Left lung (tissue), 10 donors: ENCODE data around the gene GFY. TPM values are rescaled to one million over a fixed set of nuclear protein-coding genes. Genes with fewer than 3 reads are reported as not detected.

Source experiments
- ATAC-seq: fragments of 200-7000 bp; cut with Tn5 transposase; one replicate; pipeline ENCODE4 v1.9.1; 2020; ENCODE audit warnings: moderate library complexity
- DNase-seq, 4 donors: peaks; one replicate each; pipeline ENCODE4 v3.0.0-alpha.2; 2013 to 2020
- H3K27ac ChIP-seq, 2 donors: fragments of 200-600 bp; sonication (generic) in 1 of 2; one replicate each; pipeline versions ENCODE4 v1.5.0 to v1.8.0; 2020 to 2021
- H3K27me3 ChIP-seq, 2 donors: fragments of 200-600 bp; sonication (generic) in 1 of 2; one replicate each; pipeline versions ENCODE4 v1.5.0 to v1.8.0; 2020 to 2021
- H3K36me3 ChIP-seq, 2 donors: fragments of 200-600 bp; sonication (generic) in 1 of 2; one replicate each; pipeline versions ENCODE4 v1.5.0 to v1.8.0; 2020 to 2021
- H3K4me1 ChIP-seq, 2 donors: fragments of 200-600 bp; one replicate each; pipeline ENCODE4 v1.8.0; 2021
- H3K4me3 ChIP-seq, 2 donors: fragments of 200-600 bp; sonication (generic) in 1 of 2; one replicate each; pipeline versions ENCODE4 v1.5.0 to v1.8.0; 2020 to 2021; ENCODE audit warnings: mild to moderate bottlenecking in 1 of 2
- H3K9me3 ChIP-seq, 2 donors: fragments of 200-600 bp; sonication (generic) in 1 of 2; one replicate each; pipeline versions ENCODE4 v1.5.0 to v1.8.0; 2020 to 2021
- CTCF ChIP-seq, 2 donors: fragments of 200-600 bp; sonication (generic) in 1 of 2; IDR thresholded peaks; one replicate each; pipeline versions ENCODE4 v1.5.0 to v1.8.0; 2021; ENCODE audit warnings: antibody characterized with exemption in 2 of 2
- intact Hi-C, 2 donors: fragments of 100-400 bp; cut with DNase I; formaldehyde crosslinking; loops; one replicate each; pipeline versions ENCODE4 v1.11.2 to v1.14.2; 2022
- polyA plus RNA-seq, 6 donors: library from polyadenylated mRNA; unstranded; fragments of 120-200 nt; gene quantifications; one replicate each; pipeline ENCODE4 v1.2.1, GENCODE V29; 2013; ENCODE audit not compliant: insufficient read length in 6 of 6
- total RNA-seq, 2 donors: library from RNA; stranded (reverse); fragmentation: NEBNext Ultra II Directional; extraction: Animal tissue kit (Norgen Biotek cat#: 25700); gene quantifications; one replicate each; pipeline ENCODE4 v1.2.1, GENCODE V29; 2021
- donor health status: DM: no; HTN: yes; CAD: no.
- donor health status: DM: no; HTN: no; CAD: no.

The GFY gene
- total and polyA plus RNA-seq, 8 donors = not detected

DNA sequence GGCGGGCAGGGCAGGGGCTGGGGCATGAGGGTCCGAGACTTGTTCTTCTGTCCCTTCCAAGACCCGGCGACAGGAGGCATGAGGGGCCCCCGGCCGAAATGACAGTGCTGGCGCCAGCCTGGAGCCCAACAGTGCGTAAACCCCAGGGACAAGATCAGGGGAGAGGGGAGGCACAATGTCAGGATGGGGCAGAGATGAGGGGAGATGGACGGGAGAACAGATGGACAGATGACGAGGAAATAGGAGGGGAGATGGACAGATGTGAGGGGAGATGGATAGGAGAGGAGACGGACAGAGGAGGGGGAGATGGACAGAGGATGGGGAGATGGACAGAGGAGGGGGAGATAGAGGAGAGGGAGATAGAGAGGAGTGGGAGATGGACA lies 49.3 kb downstream of the GFY start:
- H3K27ac ChIP-seq = peak overlapping the region; percentile 65 to 83
- peaks cover 0 to 9% of the 10 kb centered on the region in 2 donors for H3K36me3 ChIP-seq
- intact Hi-C loops = no loop called here
- DNase-seq (no peak), ATAC-seq (no peak)
- H3K9me3 ChIP-seq = no peaks in the 10 kb centered on the region
- TF ChIP-seq CTCF (IDR thresholded peaks at IDR 0.05) = no peak
- H3K4me1 ChIP-seq = peaks cover 0 to 28% of the 10 kb centered on the region in 2 donors
- no peaks in the 10 kb centered on the region for H3K27me3 ChIP-seq
- peak overlapping the region; percentile 55 to 58 for H3K4me3 ChIP-seq

DNA sequence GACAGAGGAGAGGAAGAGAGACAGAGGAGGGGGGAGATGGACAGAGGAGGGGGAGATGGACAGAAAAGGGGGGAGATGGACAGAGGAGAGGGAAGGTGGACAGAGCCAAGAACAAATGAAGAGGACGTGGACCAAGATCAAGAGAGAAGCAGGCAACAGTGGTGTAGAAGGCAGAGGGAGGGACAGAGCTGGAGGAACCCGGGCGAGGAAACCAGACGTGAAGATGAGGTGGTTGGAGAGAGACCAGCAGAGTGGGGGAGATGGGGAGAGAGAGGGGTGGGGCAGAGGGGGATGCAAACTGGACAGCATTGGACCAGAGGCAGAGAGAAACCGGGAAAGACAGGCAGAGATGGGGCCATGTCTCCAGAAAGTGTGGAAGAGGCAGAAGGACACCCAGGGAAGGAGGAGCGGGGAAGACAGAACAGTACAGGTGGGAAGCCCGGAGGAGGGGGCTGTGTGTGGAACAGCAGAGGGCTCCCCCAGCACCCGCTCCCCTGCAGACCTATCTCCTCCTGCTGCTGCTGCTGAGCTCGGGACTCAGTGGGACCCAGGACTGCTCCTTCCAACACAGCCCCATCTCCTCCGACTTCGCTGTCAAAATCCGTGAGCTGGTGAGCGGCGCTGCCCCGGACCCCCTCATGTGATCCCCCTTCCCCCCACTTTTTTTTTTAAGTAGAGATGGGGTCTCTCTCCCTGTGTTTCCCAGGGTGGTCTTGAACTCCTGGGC lies 50.2 kb downstream of the GFY start:
- Histone ChIP-seq H3K4me3 (peak overlapping the region in 1 of 2 donors; percentile 58), H3K4me1 (peaks cover 0 to 23% of the 10 kb centered on the region in 2 donors), H3K36me3 (peaks cover 0 to under 1% of the 10 kb centered on the region in 2 donors), H3K27ac (no peak overlapping the region), H3K9me3 (no peaks in the 10 kb centered on the region), H3K27me3 (no peaks in the 10 kb centered on the region)
- no peak for DNase-seq
- TF ChIP-seq CTCF (IDR thresholded peaks at IDR 0.05) = no peak
- intact Hi-C loops = no loop called here
- ATAC-seq = no peak

- TF ChIP-seq CTCF (IDR thresholded peaks at IDR 0.05) = peak; percentile 14 to 36
- intact Hi-C loops = no loop called here
- DNase-seq (peak in 1 of 4 donors; percentile 68), ATAC-seq (peak; percentile 20)
- no peaks in the 10 kb centered on the region for H3K9me3 ChIP-seq
- no peak overlapping the region for H3K27ac ChIP-seq
- no peaks in the 10 kb centered on the region for H3K36me3 ChIP-seq
- peak overlapping the region in 1 of 2 donors; percentile 58 for H3K4me3 ChIP-seq
- H3K4me1 ChIP-seq = peaks cover 0 to 23% of the 10 kb centered on the region in 2 donors
- H3K27me3 ChIP-seq = no peaks in the 10 kb centered on the region
These were observed 51.0 kb downstream of the GFY start for GRCh38 chr19:49475995-49476880.

Other genes starting within 250 kb of the GFY start
- gene SLC6A16, start 100.2 kb upstream of the GFY start, total RNA-seq = 1 to 10 TPM in 1 of 2 donors, under 1 TPM in 1; 0.52 to 1.0 TPM
- gene SLC6A16, start 100.2 kb upstream of the GFY start, polyA plus RNA-seq = 1 to 10 TPM; 2.5 to 6.2 (median 4.3) TPM
- 10 to 100 TPM; 59.0 to 83.2 TPM for gene CD37, start 90.0 kb upstream of the GFY start, total RNA-seq
- 10 to 100 TPM; 36.5 to 55.9 (median 52.4) TPM for gene CD37, start 90.0 kb upstream of the GFY start, polyA plus RNA-seq
- gene TEAD2, start 63.0 kb upstream of the GFY start, total RNA-seq = 10 to 100 TPM; 36.3 to 50.5 TPM
- gene TEAD2, start 63.0 kb upstream of the GFY start, polyA plus RNA-seq = 100 to 1,000 TPM; 108 to 136 (median 123) TPM
- gene DKKL1, start 61.5 kb upstream of the GFY start, total RNA-seq = 1 to 10 TPM in 1 of 2 donors, not detected in 1; 1.0 TPM
- gene DKKL1, start 61.5 kb upstream of the GFY start, polyA plus RNA-seq = 1 to 10 TPM; 3.4 to 5.5 (median 4.6) TPM
- gene KASH5, start 37.1 kb upstream of the GFY start, total RNA-seq = 1 to 10 TPM in 1 of 2 donors, under 1 TPM in 1; 0.84 to 3.6 TPM
- not detected for gene KASH5, start 37.1 kb upstream of the GFY start, polyA plus RNA-seq
- gene PTH2, start 1.9 kb upstream of the GFY start, total RNA-seq = not detected
- gene PTH2, start 1.9 kb upstream of the GFY start, polyA plus RNA-seq = not detected
- under 1 TPM; 0.29 to 0.34 TPM for gene SLC17A7, start 16.1 kb downstream of the GFY start, total RNA-seq
- gene SLC17A7, start 16.1 kb downstream of the GFY start, polyA plus RNA-seq = under 1 TPM; 0.21 to 0.70 (median 0.36) TPM
- gene PIH1D1, start 26.4 kb downstream of the GFY start, total RNA-seq = 10 to 100 TPM; 54.4 to 78.5 TPM
- gene PIH1D1, start 26.4 kb downstream of the GFY start, polyA plus RNA-seq = 10 to 100 TPM; 73.6 to 93.2 (median 79.6) TPM
- 10 to 100 TPM; 29.3 to 54.2 TPM for gene ALDH16A1, start 27.8 kb downstream of the GFY start, total RNA-seq
- gene ALDH16A1, start 27.8 kb downstream of the GFY start, polyA plus RNA-seq = 10 to 100 TPM; 12.6 to 18.3 (median 16.5) TPM
- 10 to 100 TPM in 1 of 2 donors, 1 to 10 TPM in 1; 6.8 to 10.1 TPM for gene FLT3LG, start 48.8 kb downstream of the GFY start, total RNA-seq
- 1 to 10 TPM; 6.7 to 9.7 (median 7.4) TPM for gene FLT3LG, start 48.8 kb downstream of the GFY start, polyA plus RNA-seq
- 1,000 to 10,000 TPM; 1,924 to 2,053 TPM for gene RPL13A, start 62.2 kb downstream of the GFY start, total RNA-seq
- gene RPL13A, start 62.2 kb downstream of the GFY start, polyA plus RNA-seq = 1,000 to 10,000 TPM; 3,217 to 4,076 (median 3,655) TPM
- gene RPS11, start 71.0 kb downstream of the GFY start, total RNA-seq = 1,000 to 10,000 TPM; 1,463 to 1,657 TPM
- gene RPS11, start 71.0 kb downstream of the GFY start, polyA plus RNA-seq = 1,000 to 10,000 TPM; 3,128 to 3,903 (median 3,649) TPM
- 100 to 1,000 TPM; 283 to 288 TPM for gene FCGRT, start 87.3 kb downstream of the GFY start, total RNA-seq
- 100 to 1,000 TPM; 287 to 382 (median 307) TPM for gene FCGRT, start 87.3 kb downstream of the GFY start, polyA plus RNA-seq
- gene RCN3, start 102.6 kb downstream of the GFY start, total RNA-seq = 10 to 100 TPM; 55.4 to 65.3 TPM
- gene RCN3, start 102.6 kb downstream of the GFY start, polyA plus RNA-seq = 10 to 100 TPM; 17.1 to 42.5 (median 22.4) TPM
- 10 to 100 TPM; 40.8 to 45.0 TPM for gene NOSIP, start 155.2 kb downstream of the GFY start, total RNA-seq
- gene NOSIP, start 155.2 kb downstream of the GFY start, polyA plus RNA-seq = 10 to 100 TPM; 56.6 to 67.9 (median 63.6) TPM
- gene PRRG2, start 155.9 kb downstream of the GFY start, total RNA-seq = 10 to 100 TPM in 1 of 2 donors, 1 to 10 TPM in 1; 7.6 to 13.6 TPM
- gene PRRG2, start 155.9 kb downstream of the GFY start, polyA plus RNA-seq = 1 to 10 TPM; 3.8 to 6.8 (median 5.1) TPM
- 10 to 100 TPM; 26.1 to 26.7 TPM for gene PRR12, start 165.8 kb downstream of the GFY start, total RNA-seq
- gene PRR12, start 165.8 kb downstream of the GFY start, polyA plus RNA-seq = 10 to 100 TPM; 21.4 to 33.7 (median 27.0) TPM
- gene RRAS, start 214.8 kb downstream of the GFY start, total RNA-seq = 100 to 1,000 TPM in 1 of 2 donors, 10 to 100 TPM in 1; 76.0 to 131 TPM
- gene RRAS, start 214.8 kb downstream of the GFY start, polyA plus RNA-seq = 10 to 100 TPM; 21.4 to 34.0 (median 27.7) TPM
- gene SCAF1, start 216.8 kb downstream of the GFY start, total RNA-seq = 10 to 100 TPM; 61.5 to 63.8 TPM
- gene SCAF1, start 216.8 kb downstream of the GFY start, polyA plus RNA-seq = 10 to 100 TPM; 24.7 to 36.6 (median 33.1) TPM
- gene IRF3, start 240.5 kb downstream of the GFY start, total RNA-seq = 10 to 100 TPM; 81.2 to 93.6 TPM
- gene IRF3, start 240.5 kb downstream of the GFY start, polyA plus RNA-seq = 10 to 100 TPM; 60.2 to 79.1 (median 70.4) TPM
- gene BCL2L12, start 240.5 kb downstream of the GFY start, total RNA-seq = 10 to 100 TPM; 20.6 to 22.2 TPM
- 10 to 100 TPM; 21.4 to 30.1 (median 28.2) TPM for gene BCL2L12, start 240.5 kb downstream of the GFY start, polyA plus RNA-seq